Stimulated activated CD4-positive, alpha-beta T cell treated with anti-CD3 and anti-CD28 coated beads, Interleukin-1b, Interleukin-23, amount 100 ng/mL, for 4 hours (primary cell): ENCODE measurements around the gene GPR142.
"Not testable (repeated sequence)": the region's sequence is repeated elsewhere in the genome, so short reads cannot be mapped to it uniquely, and the experiment has no call there.

Experiments
- DNase-seq, 2 donors: peaks; one replicate each; pipeline ENCODE4 v3.0.0-alpha.2; 2020; ENCODE audit warnings: low read depth in 2 of 2

GPR142 gene

DNA sequence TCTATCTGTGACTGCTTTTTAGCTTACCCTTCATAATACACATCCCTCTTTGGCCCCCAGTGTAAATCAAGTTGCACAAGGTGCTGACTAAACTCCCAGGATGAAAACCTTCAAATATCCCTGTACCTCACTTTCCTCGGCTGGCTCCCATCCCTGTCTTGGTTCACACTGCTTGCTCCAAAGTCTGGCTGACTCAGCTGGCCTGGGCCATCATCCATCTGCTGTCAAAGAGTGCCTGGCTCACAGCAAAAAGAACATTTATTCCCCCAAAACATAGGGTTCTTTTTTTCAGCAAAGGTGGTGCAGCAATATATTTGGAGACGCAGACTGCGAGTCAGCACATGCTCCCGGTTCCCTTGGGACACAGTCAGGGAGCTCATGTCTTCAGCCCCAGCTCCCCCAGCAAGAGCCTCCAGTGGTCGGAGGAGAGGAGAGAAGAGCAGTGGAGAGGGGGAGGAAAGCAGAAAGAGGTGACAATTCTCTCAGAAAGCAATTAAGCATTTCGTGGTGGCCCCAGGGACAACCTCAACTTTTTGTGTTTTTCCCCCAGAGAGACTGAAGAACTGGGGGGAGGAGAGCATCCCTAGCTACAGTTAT is 26.1 kb downstream of the GPR142 start:
- no peak for DNase-seq

DNA sequence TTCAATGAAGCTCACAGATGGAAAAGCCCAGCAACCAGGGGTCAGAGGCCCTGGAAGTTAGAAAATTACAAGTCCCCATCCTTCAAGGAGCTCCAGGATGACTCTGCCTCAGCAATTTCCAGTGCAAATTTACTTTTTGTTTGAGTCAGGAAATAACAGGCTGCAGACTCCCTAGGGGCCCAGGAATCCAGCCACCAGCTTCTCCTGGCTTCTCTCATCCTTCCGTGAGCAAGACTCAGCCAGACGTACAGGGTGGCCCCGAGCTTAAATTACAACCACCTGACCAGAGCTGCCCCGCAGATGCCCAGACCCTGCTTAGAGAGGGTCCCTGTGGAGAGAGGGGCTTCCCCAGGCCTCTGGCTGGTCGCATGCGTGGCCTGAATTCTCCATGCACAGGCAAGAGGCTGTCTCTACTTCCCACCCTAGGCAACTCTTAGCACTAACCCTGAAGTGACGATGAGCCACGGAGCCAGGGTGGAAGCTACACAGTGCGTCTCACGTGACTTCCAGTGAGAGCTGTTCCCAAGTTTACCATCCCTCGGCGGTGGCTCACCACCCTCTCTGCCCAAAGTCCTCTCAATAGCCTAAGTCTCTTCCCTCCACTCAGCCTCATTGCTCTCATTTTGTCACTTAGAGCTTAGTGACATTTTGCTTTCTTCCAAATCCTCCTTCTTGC is 27.1 kb downstream of the GPR142 start:
- DNase-seq, result no peak

DNA sequence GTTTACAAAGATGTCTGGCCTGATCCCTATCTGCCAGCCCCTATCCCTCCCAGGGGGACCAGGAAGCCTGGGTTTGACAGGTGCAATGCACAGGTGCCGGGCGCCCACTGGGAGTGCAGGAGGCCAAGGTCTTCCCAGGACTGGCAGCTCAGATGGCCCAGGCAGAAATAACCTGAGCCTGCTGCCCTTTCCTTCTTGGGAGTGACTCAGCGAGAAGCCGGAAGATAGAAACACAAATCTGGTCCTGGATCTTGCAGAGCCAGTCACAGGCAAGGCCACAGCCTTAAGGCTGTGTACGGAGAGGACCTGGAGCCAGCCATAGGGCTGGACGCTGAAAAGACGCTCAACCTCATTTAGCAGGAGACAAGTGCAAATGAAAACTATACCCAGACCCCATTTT is 27.7 kb downstream of the GPR142 start:
- no peak for DNase-seq

DNA sequence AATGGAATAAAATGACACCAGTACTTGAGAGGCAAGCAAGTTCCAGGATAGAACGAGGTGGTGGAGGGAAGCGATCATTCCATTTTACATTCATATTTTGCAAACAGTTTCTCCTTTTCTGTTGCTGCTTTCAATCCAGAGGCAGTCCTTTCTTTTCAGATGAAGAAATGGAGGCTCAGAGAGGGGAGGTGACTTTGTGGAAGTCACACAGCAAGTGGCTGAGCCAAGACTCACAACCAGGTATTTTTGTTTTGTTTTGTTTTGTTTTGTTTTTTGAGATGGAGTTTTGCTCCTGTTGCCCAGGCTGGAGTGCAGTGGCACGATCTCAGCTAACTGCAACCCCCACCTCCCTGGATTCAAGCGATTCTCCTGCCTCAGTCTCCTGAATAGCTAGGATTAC is 29.3 kb downstream of the GPR142 start:
- DNase-seq, result no peak

DNA sequence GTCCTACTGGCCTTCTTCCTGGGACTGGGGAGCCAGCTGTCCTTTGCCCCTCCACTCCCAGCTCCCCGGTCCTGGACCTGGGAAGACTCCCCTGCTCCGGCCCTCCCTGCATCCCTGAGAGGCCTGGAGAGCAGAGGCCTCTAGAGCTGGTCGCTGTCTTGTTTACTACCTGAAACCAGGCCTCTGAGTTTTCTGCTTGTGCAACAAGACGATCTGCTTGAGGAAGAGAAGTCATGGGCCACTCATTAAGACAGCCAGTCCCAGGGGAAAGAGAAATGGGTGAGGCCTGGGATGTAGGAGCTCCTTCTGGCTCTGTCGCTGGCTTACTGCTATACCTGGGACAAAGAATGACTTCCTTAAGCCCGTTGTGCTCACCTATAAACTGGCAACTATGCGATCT is 34.7 kb downstream of the GPR142 start:
- no peak for DNase-seq

DNA sequence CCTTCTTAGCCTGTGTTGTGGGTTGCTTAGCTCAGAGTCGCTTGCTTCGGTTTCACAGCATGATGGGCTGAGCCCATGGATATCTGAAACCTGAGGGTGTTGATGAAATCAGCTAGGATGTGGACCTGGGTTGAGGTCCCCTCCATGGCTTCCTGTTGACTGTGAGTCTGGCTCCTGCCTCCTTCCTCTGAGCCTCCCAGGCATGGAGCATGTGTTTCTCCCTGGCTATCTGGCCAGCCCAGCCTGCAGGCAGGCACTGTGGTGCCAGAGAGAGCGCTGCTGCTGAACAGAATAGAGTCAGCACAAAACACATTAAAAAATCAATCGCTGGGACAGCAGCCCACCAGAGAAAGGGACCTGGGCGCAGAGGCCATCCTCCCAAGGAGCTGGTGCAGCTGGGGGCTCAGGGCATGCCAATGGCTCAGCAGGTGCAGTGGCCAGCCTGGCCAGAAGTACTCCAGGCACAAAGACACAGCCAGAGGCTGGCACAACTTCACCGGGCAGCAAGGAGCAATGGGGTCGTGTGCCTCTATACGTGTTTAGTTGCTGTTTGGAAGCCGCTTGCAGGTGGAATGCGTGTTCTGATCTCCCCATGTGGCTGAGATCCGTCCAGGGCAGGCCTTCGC is 36.3 kb downstream of the GPR142 start:
- DNase-seq, result no peak

DNA sequence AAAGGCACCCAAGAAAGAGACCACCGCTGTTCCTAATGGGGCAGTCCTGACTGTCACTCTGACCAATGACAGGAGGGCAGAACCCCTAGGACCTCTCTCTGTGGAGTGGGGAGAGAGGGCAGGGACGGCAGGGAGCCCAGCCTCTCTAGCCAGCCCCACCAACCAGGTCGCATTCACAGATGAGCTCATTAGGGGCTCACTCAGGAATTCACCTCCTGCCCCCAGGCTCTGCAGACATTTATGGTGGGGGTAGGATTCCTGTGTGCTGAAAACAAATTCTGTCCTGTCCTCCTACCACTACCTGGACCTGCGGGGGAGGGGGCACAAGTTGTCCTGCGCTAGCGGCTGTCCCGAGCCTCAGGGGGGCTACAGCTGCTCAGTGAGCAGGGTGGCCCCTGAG is 36.9 kb downstream of the GPR142 start:
- no peak for DNase-seq

DNA sequence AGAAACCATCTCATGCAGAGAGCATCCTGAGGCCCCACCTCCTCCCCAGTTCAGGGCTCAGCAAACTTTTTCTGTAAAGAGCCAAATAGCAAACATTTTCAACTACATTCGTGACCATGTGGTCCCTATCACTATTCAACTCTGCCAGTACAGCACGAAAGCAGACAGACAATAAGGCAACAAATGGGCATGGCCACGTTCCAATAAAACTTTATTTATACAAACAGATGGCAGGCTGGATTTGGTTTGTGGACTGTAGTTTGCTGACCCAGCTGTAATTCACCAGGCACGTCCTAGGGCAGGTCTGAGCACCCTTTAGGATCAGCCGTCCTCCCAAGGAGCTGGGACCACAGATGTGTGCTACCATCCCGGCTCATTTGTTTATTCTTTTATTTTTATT is 37.5 kb downstream of the GPR142 start:
- DNase-seq, result no peak

DNA sequence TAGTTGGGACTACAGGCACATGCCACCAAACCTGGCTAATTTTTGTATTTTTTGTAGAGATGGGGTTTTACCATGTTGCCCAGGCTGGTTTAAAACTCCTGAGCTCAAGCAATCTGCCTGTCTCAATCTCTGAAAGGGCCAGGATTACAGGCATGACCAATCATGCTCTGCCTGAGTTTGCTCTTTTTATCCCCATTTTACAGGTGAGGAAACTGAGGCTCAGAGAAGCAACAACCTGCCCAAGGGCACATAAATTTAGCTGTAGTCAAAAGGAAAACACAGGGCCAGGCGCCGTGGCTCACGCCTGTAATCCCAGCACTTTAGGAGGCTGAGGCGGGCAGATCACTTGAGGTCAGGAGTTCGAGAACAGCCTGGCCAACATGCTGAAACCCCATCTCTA is 38.0 kb downstream of the GPR142 start:
- not testable (repeated sequence) for DNase-seq

DNA sequence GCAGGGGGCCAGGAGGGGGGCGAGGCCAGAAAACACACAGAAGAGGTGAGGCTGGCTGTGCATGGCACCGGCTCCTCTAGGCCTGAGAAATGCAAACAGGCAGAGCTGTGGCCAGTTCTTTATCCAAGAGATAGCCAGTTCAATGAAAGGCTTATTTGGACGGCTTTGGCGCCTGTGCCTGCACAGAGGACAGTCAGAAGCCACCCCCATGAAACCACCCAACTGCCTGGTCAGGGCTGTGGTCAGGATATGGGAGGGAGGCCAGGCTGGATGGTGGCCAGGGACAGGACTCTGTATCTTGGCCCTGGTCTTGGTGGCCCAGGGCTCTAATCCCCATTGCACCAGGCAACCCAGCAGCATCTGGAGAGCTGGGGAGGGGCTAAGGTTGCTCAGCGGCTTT is 40.1 kb downstream of the GPR142 start:
- no peak for DNase-seq

DNA sequence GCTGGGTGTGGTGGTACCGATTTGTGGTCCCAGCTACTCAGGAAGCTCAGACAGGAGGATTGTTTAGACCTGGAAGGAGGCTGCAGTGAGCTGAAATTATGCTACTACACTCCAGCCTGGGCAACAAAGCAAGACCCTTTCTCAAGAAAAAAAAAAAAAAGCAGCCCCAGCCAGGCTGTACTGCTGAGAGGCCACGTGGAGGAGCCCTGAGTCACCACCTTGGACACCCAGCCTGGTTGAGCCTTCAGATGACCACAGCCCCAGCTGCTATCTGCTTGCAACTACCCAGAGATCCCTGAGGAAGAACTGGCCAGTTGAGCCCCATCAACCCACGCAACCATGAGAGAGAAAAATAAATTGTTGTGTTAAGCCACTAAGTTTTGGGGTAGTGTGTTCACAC is 41.0 kb downstream of the GPR142 start:
- no peak for DNase-seq

DNA sequence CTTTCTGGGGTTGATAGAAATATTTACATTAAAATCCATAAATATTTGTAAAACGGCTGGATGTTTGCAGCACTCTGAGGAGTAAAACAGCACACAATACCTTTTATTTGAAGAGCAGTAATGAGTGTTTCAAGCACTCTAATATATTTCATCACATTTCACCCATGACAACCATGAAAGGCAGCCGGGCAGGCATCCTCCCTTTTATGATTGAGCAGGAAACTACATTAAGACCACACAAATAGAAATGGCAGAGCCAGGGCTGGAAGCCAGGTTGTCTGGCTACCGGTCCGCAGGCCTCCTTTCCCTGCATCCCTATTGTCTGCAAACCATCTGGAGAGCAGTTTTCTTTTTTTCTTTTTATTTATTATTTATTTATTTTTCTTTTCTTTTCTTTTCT is 41.5 kb downstream of the GPR142 start:
- no peak for DNase-seq

DNA sequence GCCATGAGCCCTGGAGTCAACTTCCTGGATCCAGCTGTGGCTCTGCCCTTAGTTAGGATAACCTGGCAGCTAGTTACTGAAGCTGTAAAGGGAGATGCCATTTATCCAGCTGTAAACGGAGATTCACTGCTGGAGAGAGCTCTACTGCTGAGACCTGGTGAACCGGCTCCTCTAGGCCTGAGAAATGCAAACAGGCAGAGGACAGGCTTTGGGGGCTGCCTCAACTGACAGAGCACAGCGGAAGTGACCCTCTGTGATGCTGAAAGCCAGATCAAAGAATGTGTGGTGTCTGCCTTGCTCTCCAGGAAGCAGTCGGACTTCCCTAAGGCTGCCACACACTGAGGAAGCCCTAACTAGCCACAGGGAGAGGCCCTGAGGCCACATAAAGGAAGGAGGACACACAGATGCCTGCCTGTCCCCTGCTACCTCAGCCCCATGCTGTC is 42.7 kb downstream of the GPR142 start:
- no peak for DNase-seq

DNA sequence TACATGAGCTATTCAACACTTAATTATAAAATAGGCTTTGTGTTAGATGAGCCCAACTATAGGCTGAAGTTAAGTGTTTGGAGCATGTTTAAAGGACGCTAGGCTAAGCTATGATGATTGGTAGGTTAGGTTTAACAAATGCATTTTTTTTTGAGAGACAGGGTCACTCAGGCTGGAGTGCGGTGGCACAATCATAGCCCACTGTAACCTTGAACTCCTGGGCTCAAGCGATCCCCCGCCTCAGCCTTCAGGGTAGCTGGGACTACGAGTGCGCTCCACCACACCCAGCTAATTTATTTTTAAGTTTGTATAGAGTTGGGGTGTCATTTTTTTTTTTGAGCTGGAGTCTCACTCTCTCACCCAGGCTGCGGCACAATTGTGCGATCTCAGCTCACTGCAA is 45.3 kb downstream of the GPR142 start:
- DNase-seq, result no peak

DNA sequence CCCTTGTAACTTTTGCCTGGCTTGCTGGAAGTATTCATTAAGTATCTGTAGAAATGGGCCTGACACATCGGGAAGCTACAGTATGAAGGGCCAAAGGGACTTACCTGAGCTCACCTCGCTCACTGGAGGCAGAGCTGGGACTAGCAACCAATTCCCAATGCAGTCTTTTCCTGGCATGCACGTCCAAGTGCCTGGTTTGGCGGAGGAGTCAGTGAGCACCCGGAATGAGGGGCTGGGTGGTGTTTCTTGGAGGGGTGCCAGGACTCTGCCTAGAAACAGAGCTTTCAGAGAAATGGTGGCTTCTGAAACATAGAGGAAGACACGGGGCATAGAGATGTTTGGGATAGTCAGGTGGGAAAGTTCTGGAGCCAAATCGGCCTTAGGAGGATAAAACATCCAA is 46.2 kb downstream of the GPR142 start:
- DNase-seq, result no peak

DNA sequence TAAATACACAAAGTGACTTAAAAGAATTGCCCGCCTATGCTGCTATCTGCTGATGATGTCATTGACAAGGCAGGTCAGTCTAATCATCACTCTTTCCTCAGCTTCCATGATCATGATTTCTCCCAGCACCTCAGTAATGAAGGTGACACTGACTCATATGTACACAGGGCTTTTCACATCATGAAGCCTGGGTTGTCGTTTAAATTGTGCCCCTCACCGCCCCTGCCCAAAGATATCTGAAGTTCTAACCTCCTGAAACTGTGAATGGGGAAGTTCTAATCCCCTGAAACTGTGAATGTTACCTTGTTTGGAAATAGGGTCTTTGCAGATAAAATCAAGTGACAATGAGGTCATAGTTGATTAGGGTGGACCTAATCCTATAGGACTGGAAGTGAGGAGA is 47.2 kb downstream of the GPR142 start:
- no peak for DNase-seq

DNA sequence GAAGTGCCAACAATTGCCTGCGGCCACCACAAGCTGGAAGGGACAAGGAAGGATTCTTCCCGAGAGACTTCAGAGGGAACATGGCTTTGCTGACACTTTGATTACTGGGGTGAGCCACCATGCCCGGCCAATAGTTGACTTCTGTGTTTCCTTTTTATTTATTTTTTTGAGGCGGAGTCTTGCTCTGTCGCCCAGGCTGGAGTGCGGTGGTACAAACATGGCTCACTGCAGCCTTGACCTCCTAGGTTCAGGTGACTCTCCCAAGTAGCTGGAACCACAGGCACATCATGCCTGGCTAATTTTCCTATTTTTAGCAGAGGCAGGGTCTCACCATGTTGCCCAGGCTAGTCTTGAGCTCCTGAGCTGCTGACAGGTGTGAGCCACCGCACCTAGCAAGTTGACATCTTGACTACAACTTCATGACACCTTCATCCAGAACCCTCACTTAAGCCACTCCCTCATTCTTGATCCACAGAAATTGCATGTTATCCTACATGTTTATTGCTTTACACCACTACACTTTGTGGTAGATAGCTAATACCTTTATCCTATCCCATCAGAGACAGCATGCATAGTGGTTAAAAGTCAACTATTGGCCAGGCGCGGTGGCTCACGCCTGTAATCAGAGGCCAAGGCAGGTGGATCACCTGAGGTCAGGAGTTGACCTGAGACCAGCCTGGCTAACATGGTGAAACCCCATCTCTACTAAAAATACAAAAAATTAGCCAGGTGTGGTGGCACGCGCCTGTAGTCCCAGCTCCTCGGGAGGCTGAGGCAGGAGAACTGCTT is 48.5 kb downstream of the GPR142 start:
- no peak for DNase-seq

DNA sequence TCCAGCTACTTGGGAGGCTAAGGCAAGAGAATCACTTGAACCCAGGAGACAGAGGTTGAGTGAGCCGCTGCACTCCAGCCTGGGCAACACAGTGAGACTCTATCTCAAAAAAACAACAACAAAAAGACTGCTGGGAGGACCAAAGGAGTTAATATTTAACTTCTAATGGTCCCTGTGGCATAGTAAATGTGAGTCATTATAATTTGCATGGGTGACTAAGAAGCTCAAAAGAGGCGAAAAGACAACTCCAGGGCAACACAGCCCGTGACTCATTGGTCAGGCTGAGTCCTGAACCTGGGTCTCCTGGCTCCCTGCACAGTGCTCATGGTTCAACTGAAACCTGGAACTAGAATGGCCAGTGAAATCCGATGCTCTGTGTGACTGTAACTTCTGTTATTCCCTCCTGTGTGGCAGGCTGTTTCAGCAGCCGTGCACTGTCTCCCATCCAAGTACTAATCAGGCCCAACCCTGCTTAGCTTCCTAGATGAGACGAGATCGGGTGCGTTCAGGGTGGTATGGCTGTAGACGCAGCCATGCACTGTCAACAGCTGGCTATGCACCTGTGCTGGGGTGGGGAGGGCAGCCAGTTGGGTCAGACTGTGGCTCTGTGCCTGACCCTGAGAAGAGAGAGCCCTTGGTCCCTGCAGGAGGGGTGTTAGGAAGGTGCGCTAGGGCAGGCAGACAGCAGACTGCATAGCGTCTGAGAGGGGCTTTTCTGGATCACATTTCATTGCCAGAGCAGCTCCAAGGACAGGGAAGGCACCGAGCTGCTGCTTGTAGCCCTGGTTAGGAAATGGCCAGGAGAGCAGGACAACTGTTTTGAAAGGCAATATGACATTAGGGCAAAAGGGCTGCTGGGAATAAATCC is 50.1 kb downstream of the GPR142 start:
- no peak for DNase-seq

DNA sequence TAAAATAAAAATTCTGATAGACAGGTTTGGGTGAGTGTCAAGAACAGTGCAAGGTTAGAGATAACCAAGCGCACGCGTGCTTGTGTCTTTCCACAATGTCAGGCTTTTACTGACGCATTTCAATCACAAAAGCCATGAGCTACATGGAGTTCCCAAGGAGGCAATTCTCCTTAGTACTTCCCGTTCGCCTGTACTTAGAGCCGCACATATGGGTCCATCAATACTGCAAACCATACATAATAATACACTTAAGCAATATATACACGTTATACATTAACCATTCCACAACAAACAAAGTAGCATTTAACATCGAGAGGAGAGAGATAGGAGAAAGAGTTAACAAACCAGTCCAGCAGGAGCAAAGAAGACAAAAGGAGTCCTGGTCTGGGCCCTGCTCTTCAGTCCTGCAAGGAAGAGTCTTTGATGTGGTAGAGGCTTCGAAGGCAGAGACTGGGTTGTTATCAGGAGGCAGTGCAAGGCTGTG is 52.7 kb downstream of the GPR142 start:
- DNase-seq, result no peak
